ENCODE results near the gene C17orf113.

The C17orf113 gene

GRCh38 chr17:42090964-42091790, 40.8 kb upstream of the C17orf113 start:
- TF ChIP-seq CTCF (IDR thresholded peaks at IDR 0.05; ENCODE audit: low read length) (no peak), EZH2 (IDR thresholded peaks at IDR 0.05; ENCODE audit: borderline replicate concordance, low read length) (no peak)
- Histone ChIP-seq H3F3A (ENCODE audit: insufficient read depth, low read length) (no peaks in the 10 kb centered on the region), H3K27me3 (ENCODE audit: insufficient read depth, low read length) (no peaks in the 10 kb centered on the region), H3K79me2 (ENCODE audit: insufficient read depth, low read length) (no peaks in the 10 kb centered on the region), H3K36me3 (ENCODE audit: insufficient read depth, low read length) (no peaks in the 10 kb centered on the region), H3K9ac (ENCODE audit: low read length) (no peak overlapping the region), H2AFZ (ENCODE audit: low read length) (no peak overlapping the region), H3K9me3 (ENCODE audit: low read length) (no peaks in the 10 kb centered on the region), H3K4me1 (ENCODE audit: insufficient read depth, low read length, severe bottlenecking) (no peaks in the 10 kb centered on the region), H3K4me3 (ENCODE audit: low read depth, low read length, poor library complexity, severe bottlenecking) (no peak overlapping the region), H3K9me2 (ENCODE audit: low read depth, low read length) (no peaks in the 10 kb centered on the region), H3K27ac (ENCODE audit: low read depth, low read length, poor library complexity, severe bottlenecking) (no peak overlapping the region), H3K4me2 (ENCODE audit: low read length) (no peak overlapping the region), H4K20me1 (ENCODE audit: insufficient read depth, low read length) (no peaks in the 10 kb centered on the region)

GRCh38 chr17:42088736-42089135, 38.3 kb upstream of the C17orf113 start:
- no peak overlapping the region for H3K4me2 ChIP-seq (ENCODE audit: low read length)
- no peak overlapping the region for H3K4me3 ChIP-seq (ENCODE audit: low read depth, low read length, poor library complexity, severe bottlenecking)
- H3K27me3 ChIP-seq (ENCODE audit: insufficient read depth, low read length): no peaks in the 10 kb centered on the region
- H3K9me3 ChIP-seq (ENCODE audit: low read length): no peaks in the 10 kb centered on the region
- H3K9ac ChIP-seq (ENCODE audit: low read length): no peak overlapping the region
- no peaks in the 10 kb centered on the region for H3K9me2 ChIP-seq (ENCODE audit: low read depth, low read length)
- H3K4me1 ChIP-seq (ENCODE audit: insufficient read depth, low read length, severe bottlenecking): no peaks in the 10 kb centered on the region
- H2AFZ ChIP-seq (ENCODE audit: low read length): no peak overlapping the region
- no peaks in the 10 kb centered on the region for H3K36me3 ChIP-seq (ENCODE audit: insufficient read depth, low read length)
- H3K79me2 ChIP-seq (ENCODE audit: insufficient read depth, low read length): no peaks in the 10 kb centered on the region
- H3K27ac ChIP-seq (ENCODE audit: low read depth, low read length, poor library complexity, severe bottlenecking): no peak overlapping the region
- TF ChIP-seq EZH2 (IDR thresholded peaks at IDR 0.05; ENCODE audit: borderline replicate concordance, low read length) (no peak), CTCF (IDR thresholded peaks at IDR 0.05; ENCODE audit: low read length) (no peak)
- H3F3A ChIP-seq (ENCODE audit: insufficient read depth, low read length): no peaks in the 10 kb centered on the region
- H4K20me1 ChIP-seq (ENCODE audit: insufficient read depth, low read length): no peaks in the 10 kb centered on the region

- H3K4me2 ChIP-seq (ENCODE audit: low read length): no peak overlapping the region
- H4K20me1 ChIP-seq (ENCODE audit: insufficient read depth, low read length): no peaks in the 10 kb centered on the region
- H3K9ac ChIP-seq (ENCODE audit: low read length): no peak overlapping the region
- H2AFZ ChIP-seq (ENCODE audit: low read length): no peak overlapping the region
- H3K36me3 ChIP-seq (ENCODE audit: insufficient read depth, low read length): no peaks in the 10 kb centered on the region
- no peaks in the 10 kb centered on the region for H3F3A ChIP-seq (ENCODE audit: insufficient read depth, low read length)
- no peaks in the 10 kb centered on the region for H3K27me3 ChIP-seq (ENCODE audit: insufficient read depth, low read length)
- no peak overlapping the region for H3K27ac ChIP-seq (ENCODE audit: low read depth, low read length, poor library complexity, severe bottlenecking)
- H3K79me2 ChIP-seq (ENCODE audit: insufficient read depth, low read length): no peaks in the 10 kb centered on the region
- H3K4me3 ChIP-seq (ENCODE audit: low read depth, low read length, poor library complexity, severe bottlenecking): no peak overlapping the region
- TF ChIP-seq CTCF (IDR thresholded peaks at IDR 0.05; ENCODE audit: low read length): no peak
- TF ChIP-seq EZH2 (IDR thresholded peaks at IDR 0.05; ENCODE audit: borderline replicate concordance, low read length): no peak
- H3K9me3 ChIP-seq (ENCODE audit: low read length): no peaks in the 10 kb centered on the region
- no peaks in the 10 kb centered on the region for H3K4me1 ChIP-seq (ENCODE audit: insufficient read depth, low read length, severe bottlenecking)
- no peaks in the 10 kb centered on the region for H3K9me2 ChIP-seq (ENCODE audit: low read depth, low read length)
Measured at GRCh38 chr17:42087736-42088705, 37.6 kb upstream of the C17orf113 start.
